ENCODE data around the gene CLCNKA.

Gene CLCNKA

DNA sequence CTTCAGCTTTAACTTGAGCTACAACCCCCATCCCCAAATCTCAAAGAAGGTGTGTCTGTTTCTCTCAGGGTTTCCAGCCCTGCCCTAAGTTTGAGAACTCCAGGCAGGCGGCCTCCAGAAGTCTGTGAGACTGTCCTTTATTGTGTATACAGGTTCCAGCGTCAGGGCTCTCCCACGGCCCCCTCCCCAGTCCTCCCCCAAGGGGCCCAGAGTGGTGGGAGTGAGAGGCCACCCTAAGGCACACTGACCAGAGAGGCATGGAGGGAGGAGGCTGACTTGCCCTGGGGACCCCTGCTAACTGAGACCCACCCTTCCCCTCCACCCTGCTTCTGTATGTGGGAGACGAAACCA, 8.0 kb upstream of the CLCNKA start:
- TF ChIP-seq, protein P1, sequence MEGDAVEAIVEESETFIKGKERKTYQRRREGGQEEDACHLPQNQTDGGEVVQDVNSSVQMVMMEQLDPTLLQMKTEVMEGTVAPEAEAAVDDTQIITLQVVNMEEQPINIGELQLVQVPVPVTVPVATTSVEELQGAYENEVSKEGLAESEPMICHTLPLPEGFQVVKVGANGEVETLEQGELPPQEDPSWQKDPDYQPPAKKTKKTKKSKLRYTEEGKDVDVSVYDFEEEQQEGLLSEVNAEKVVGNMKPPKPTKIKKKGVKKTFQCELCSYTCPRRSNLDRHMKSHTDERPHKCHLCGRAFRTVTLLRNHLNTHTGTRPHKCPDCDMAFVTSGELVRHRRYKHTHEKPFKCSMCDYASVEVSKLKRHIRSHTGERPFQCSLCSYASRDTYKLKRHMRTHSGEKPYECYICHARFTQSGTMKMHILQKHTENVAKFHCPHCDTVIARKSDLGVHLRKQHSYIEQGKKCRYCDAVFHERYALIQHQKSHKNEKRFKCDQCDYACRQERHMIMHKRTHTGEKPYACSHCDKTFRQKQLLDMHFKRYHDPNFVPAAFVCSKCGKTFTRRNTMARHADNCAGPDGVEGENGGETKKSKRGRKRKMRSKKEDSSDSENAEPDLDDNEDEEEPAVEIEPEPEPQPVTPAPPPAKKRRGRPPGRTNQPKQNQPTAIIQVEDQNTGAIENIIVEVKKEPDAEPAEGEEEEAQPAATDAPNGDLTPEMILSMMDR (IDR thresholded peaks at IDR 0.05; ENCODE audit: control insufficient read depth, extremely low read depth, insufficient read depth): no peak
- no peak overlapping the region for H3K4me3 ChIP-seq (ENCODE audit: low read depth, low read length)
- no peak for DNase-seq (ENCODE audit: low read depth)

DNA sequence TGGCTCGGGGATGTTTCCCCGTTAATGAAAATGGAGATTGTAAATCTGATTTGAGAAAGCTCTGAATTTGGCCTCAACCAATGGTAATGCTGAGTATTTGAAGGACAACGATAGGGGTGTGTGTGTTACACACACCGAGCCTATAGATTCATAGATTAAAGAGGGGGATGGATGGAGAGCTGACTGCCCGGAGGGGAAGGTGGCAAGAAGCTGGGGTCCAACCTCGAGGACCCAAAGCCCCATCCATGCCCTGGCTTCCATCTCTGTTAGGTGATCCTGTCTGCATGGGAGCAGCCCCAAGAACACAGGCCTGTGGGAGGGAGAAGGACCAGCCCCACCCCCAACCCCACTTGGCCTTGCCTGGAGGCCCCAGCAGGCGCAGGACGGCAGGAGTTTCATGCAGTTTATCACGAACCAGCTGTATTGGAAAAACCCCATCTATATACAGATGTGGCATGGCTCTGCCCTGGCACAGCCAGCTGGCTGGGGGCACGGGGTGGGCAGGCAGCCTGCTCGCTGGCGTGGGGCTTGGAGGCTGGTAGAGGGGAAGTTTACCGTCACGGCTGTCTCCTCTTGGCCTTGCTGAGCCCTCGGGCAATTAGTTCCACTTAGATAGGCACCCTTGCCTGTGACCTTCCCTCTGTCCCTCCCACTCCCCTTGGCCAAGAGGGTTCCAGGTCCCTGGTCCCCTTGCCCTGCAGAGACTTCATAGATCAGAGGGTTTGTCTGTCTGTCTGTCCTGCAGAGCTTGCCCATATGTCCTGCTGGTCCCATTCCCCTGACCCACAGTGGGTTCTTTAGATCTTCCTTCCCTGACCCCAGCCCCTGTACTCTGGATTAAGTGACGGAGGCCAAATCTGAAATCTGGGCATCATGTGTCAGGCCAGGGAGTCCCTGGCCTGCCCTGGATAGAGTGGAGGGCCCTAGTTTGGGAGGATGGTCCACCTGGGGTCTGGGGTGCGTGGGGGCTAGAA, 7.0 kb upstream of the CLCNKA start:
- no peak for DNase-seq (ENCODE audit: low read depth)
- TF ChIP-seq, protein P1 (IDR thresholded peaks at IDR 0.05; ENCODE audit: control insufficient read depth, extremely low read depth, insufficient read depth): no peak
- H3K4me3 ChIP-seq (ENCODE audit: low read depth, low read length): no peak overlapping the region

DNA sequence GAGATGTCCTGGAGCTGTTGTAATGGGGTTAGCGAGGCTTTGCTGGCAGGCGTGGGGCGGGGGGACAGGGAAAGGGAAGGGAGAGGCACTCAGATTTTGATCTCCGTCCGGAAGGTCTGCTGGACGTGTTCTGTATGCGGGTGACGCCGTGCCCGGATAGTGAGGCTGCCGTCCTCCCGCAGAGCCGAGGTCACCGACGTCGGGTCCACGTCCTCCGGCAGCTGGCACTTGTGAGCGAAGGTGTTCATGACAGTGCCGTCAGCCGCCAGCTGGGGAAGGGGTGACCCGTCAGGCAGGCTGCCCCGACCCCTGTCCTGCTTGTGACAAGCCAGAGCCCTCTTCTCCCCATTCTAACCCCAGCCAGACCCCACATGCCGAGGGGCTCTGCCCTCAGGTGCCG, 6.3 kb upstream of the CLCNKA start:
- no peak for DNase-seq (ENCODE audit: low read depth)
- TF ChIP-seq, protein P1 (IDR thresholded peaks at IDR 0.05; ENCODE audit: control insufficient read depth, extremely low read depth, insufficient read depth): no peak
- H3K4me3 ChIP-seq (ENCODE audit: low read depth, low read length): no peak overlapping the region

DNA sequence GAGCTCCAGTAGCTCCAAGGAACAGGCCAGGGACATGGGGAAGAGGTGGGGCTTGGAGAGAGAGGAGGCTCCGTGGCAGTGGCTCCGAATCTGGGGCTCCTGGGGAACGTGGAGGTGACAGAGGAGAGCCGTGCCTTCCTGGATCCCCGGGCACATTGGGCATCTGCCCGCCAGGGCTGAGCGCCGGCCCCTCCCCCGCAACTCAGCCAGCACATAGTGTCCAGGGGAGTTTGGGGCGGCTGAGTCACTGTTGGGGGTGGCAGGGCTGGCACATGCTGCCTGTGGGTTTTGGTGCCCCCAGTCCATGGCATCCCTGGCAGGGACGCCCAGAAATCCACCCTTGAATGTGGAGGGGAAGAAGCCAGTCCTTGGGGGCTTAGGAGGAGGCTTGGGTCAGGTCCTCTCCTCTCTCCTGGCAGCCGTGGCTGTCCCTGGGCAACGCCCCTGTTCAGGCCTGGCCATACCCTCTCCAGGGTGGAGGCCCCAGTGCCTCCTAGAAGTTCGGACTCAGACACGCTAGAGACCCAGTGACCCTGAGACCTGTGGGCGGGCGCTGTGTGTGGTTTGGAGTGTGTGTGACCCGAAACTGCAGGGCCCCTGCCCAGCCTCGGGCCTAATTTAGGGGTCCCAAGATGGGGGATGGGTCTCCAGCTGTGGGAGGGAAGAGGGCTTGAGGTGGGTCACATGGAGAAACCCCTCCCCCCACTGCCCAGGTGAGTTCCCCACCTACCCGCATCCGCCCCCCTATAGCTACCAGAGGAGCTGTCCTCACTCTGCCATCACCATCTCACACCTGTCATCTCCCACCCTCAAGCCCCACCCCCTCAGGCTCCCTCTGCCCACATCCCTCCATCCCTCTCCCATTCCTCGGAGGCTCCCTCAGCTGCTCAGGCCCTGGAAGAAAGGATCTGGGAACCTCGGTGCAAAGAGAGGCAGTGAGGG, 5.6 kb upstream of the CLCNKA start:
- no peak for DNase-seq (ENCODE audit: low read depth)
- TF ChIP-seq, protein P1 (IDR thresholded peaks at IDR 0.05; ENCODE audit: control insufficient read depth, extremely low read depth, insufficient read depth): no peak
- no peak overlapping the region for H3K4me3 ChIP-seq (ENCODE audit: low read depth, low read length)

DNA sequence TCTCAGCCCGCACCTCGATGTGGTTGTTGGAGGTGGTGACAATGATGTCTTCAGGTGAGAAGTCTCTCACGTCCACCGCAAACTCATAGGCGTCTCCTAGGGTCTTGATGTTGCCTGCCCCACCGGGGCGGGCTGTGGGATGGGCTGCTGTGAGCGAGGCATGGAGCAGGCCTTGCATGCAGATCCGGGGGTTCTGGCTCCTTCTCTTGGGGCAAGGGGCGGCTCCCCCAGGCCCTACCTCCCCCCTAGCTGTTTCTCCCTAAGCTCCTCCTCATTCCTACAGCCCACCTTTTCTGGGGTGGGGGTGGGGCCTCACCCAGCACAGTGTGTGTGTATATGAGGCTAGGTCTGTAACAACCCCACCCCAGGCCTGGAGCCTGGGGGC, 4.8 kb upstream of the CLCNKA start:
- no peak overlapping the region for H3K4me3 ChIP-seq (ENCODE audit: low read depth, low read length)
- TF ChIP-seq, protein P1 (IDR thresholded peaks at IDR 0.05; ENCODE audit: control insufficient read depth, extremely low read depth, insufficient read depth): no peak
- DNase-seq (ENCODE audit: low read depth): no peak

DNA sequence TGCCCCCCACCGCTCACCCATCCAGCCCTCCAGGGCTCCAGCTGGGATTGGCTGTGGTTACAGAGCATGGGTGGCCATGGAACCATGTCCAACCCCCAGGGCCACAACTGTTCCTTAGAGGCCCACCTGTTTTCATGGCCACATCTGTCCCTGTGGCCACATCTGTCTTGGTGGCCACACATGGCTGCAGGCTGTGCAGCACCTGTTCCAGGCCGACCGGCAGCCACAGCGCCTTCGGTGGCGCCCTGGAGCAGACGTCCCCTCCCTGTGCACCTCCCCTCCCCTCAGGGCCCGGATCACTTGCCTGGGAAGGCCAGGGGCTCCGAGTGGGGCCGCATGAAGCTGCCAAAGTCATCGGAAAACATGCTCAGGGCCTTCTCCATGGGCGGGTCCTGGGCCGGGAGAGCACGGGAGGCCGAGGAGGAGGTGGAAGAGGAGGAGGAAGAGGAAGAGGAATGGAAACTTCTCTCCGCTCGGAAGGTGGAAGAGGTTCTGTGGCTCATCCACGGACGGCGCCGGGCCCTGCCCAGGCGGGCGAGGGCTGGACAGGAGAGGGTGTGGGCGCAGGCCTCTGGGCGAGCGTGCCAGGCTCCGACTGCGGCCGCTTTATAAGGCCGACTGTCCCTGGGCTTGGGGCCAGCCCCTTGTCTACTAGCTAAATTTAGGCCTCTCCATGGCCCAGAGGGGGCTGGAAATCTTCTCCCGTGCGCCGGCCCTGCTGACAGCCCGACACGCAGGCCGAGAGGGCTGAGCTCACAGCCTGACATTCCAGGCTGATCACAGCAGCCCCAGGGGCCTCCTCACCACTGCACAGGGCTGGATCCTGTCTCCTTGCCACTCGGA, 4.2 kb upstream of the CLCNKA start, which contains the start of gene HSPB7:
Gene HSPB7, minus strand, starts transcription at position 583 of the 843 bp plus-strand sequence. Its CDS starts 80 bp downstream, at position 503.
- H3K4me3 ChIP-seq (ENCODE audit: low read depth, low read length): no peak within 1 kb of the TSS
- DNase-seq (ENCODE audit: low read depth): no peak
- TF ChIP-seq, protein P1 (IDR thresholded peaks at IDR 0.05; ENCODE audit: control insufficient read depth, extremely low read depth, insufficient read depth): no peak
